Stimulated activated CD8-positive, alpha-beta memory T cell treated with anti-CD3 and anti-CD28 coated beads, Interleukin-4, amount 100 ng/mL, for 1 hour (primary cell): ENCODE data around the gene CCM2.

ENCODE experiments used
- DNase-seq, 2 donors: peaks; one replicate each; pipeline ENCODE4 v3.0.0-alpha.2; 2020; ENCODE audit warnings: low read depth in 2 of 2, low spot score in 1 of 2

CCM2 gene

DNA sequence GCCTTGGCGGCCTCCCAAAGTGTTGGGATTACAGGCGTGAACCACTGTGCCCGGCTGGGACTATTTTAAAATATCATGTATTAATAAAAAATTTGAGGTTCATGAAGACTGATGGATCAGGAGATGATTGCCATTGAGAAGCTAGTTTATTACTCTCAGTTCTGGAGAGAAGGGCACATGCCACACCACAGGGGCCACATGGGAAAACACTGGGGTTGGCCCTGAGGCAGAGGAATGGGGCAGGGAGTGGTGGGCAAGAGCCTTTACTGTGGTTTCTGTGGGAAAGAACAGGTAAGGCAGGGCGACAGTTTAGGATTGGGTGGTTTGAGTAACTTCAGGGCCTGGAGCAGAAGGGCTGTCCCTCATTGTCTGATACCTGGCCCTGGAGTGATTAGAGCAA is 118.3 kb downstream of the CCM2 start:
- no peak for DNase-seq

- DNase-seq, result no peak
Measured at GRCh38 chr7:45118889-45119331, 118.9 kb downstream of the CCM2 start.

DNA sequence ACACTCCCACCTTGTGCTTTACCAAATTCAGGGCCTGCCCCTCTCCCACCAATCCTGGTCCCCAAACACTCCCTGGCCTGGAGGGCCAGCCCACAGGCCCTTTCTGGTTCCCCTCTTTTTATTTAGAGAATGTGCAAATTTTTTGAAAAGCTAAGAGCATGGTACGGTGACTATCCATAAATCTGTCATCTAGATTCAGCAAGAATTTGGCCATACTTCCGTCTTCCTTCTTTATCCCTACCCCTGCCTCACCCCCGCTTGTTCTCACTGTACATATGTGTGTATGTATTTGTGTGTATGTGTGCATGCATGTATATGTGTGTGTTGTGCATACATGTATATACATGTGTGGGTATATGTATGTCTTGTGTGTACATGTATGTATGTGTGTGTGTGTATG is 119.5 kb downstream of the CCM2 start:
- DNase-seq, result no peak

- no peak for DNase-seq
Measured at GRCh38 chr7:45122975-45123860, 123.2 kb downstream of the CCM2 start.

DNA sequence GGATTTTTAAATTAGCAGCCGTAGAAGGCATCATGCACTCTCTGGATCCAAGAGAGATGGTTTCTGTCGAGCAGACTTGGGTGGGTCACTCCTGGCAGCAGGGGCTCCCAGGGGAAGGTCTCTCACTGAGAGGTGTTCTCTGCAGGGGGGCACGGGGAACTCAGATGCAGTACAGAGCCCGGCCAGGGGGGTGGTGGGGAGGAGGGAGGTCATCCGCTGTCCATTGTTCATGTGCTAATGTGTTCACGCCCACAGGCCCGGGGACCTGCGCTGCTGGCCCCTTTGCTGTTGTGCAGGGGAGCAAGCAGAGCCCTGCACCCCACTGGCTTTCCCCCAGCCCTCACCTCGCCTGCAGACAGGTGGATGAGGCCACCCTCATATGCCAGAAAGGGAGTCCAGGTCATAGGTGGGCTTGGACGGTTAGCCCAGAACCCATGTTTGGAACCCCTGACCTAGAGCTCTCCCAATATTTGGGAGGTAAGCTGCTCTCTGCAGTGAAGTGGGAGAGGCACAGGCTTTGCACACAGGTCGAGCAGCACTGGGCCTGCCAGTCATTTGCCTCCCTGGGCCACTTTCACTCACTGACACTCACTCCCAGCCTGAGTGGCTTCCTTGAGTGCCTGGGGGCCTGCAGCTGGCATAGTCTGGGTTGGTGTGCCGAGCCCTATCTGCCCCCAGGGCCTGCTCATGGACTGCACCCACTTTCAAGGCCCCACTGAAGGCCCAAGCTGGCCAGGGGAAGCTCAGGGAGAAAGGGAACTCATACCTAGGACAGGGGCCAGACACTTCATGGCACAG is 124.1 kb downstream of the CCM2 start:
- no peak for DNase-seq

DNA sequence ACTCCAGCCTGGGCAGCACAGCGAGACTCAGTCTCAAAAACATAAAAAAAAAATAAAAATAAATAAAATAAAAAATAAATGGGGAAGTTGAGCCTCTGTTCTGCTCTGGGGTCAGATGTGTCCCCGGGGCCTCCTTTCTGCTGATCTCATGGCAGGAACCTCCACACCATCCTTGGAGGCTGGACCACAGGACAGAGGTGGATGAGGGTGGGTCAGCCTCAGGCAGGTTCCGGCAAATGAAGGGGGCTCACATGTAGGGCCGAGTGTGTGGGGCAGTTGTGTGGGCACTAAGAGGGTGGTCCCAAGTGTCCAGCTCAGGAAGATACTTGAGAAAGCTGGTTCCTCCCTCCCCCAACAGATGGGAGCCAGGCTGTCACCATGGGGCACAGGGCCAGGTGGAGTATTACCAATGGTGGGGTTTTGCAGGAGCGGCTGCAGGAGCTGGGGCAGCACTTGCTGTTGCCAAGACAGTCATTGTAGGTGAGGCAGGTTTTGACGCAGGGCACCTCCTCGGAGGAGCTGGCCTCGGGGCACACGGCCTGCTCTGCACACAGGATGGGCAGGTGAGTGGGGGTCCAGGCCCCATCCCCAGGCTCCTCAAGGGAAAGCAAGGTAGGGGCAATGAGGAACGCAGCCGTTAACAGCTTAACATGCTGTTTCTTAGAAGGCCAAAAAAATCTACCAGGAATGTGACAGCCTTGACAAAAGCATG is 125.3 kb downstream of the CCM2 start:
- no peak for DNase-seq
